GM15510 (cell line): ENCODE data around the gene INO80B.

Experiments
- POLR2A ChIP-seq: IDR thresholded peaks from 3 replicates; pipeline ENCODE4 v1.6.1; 2011; ENCODE audit warnings: borderline replicate concordance; ENCODE audit not compliant: insufficient read length; ENCODE audit errors: extremely low read depth

The INO80B gene

DNA sequence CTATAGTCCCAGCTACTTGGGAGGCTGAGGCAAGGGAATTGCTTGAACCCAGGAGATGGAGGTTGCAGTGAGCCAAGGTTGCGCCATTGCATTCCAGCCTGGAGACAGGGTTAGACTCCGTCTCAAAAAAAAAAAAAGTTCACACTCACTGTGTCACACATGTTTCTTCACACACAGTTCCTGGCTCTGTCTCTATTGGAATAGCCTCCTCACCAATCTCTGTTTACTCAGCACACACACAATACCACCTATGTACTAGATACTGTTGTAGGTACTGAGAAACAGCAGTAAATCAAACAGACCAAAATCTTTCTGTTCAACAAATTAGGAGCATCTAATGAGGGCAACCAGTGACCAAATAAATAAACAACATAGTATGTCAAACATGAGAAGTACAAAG is 31.3 kb downstream of the INO80B start:
- TF ChIP-seq POLR2A, result no peak

DNA sequence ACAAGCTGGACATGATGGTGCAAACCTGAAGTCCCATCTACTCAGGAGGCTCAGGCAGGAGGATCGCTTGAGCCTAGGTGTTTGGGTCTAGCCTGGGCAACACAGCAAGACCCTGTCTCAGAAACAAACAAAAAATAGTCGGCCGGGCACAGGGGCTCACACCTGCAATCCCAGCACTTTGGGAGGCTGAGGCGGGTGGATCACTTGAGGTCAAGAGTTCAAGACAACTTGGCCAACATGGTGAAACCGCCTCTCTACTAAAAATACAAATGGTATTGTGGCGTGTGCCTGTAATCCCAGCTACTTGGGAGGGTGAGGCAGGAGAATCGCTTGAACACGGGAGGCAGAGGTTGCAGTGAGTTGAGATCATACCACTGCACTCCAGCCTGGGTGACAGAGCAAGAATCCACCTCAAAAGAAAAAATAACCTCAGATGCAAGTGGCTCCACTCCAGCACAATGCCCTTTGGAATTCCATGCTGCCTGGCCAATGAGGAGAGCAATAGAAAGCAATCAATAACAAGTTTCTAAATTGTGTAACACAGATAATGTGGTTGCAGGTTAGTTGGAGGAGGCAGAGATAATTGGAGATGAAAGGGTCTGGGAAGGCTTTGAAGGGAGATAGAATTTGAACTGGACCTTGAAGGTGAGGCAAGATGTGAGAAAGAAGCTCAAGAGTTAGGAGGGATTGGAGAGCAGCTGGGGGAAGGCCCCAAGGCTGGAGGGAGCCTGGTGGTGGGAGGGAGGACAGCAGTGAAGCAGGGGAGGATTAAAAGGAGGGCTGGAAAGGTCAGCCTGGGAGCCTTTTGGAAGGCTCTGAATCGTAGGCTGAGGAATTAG is 34.0 kb downstream of the INO80B start:
- no peak for TF ChIP-seq POLR2A

GRCh38 chr2:74489906-74490305 is 35.0 kb downstream of the INO80B start:
- TF ChIP-seq POLR2A, result no peak

GRCh38 chr2:74491648-74492544 is 37.0 kb downstream of the INO80B start:
- TF ChIP-seq POLR2A, result no peak

GRCh38 chr2:74493546-74493945 is 38.7 kb downstream of the INO80B start:
- TF ChIP-seq POLR2A, result no peak

DNA sequence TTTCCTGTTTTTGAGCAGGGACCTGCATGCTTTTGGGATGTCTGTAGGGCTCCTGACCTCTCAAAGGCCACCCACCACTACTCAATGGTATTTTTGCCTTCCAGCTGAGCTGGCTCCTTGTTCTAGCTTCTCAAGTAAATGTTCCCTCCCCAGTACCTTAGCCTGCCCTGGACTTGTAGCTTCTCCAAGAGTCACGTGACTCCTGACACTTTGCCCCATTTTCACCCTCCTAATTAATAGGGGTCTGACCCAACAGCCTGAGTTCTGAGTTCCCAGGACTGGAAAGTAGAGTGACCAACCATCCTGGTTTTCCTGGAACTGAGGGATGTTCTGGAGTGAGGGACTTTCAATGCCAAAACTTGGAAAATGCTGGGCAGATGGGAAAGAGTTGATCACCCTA is 40.6 kb downstream of the INO80B start:
- no peak for TF ChIP-seq POLR2A

GRCh38 chr2:74496997-74497776 is 42.3 kb downstream of the INO80B start:
- TF ChIP-seq POLR2A, result no peak

DNA sequence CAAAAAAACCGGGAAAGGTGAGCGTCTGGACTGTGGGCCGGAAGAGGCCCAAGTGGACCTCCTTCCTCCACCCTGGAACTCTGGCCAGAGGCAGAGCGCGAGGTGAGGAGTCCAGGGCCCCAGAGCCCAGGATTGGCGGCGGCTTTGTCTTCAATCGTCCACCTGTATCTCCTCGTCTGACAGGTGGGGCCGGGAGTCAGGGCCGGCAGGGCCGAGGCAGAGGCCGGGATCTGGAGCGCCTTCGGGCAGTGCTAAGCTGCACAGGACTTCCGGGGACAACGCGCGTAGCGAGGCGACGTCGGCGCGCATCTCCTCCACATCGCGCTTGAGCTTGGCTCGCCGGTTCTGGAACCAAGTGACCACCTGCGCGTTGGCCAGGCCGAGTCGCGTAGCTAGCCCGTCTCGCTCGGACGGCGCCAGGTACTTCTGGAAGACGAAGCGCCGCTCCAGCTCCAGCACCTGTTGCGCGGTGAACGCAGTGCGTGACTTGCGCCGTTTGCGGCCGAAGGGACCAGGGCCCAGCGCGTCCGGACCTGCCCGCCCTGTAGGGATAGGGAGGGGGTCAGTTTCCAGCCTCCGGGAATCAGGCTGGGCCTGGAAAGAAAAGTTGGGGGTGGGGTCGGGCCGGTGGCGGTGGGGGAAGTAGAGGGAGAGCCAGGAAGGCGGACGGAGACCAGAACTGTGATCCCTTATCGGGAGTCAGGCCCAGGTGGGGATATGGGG is 43.1 kb downstream of the INO80B start:
- TF ChIP-seq POLR2A, result no peak

DNA sequence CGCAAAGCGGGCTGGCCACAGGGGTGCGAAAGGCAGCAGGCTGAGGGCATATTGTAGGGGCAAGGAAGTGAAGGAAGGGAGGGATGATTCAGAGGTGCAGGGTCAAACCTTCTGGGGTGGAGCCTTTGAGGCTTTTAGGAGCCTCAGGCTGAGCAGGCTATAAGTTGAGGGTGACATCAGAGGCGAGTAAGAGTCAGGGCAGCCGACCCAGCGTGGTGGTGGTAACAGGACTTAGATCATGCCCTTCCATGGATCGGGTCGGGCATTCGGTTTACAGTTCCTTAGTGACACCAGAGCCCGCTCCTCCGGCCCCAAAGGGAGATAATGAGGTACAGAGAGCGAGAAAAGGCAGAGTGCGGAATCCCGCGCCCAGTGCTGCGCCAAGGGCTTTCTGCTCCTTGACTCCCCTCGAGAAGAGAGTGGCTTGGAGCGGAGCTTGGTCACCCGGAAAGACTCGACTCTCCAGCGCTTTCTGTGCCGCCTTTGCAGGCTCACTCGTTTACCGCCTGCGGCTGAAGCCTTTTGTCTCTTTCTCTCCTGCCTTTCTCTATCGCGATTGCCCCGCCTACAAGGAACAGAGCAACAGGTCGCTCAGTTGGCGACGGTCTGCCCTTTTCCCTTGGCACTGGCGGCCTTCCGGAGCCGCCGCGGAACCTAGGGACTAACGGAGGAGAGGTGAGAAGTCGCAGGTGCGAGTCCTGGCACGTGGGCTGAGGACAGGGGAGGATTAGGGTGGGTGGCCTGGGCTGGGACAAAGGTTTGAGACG is 43.8 kb downstream of the INO80B start:
- no peak for TF ChIP-seq POLR2A

GRCh38 chr2:74499267-74499939 is 44.5 kb downstream of the INO80B start, which contains the start of gene LBX2:
Gene LBX2 (minus strand): TSS chr2:74499603. CDS start chr2:74499537, 66 bp downstream.
- TF ChIP-seq POLR2A, result no peak

- no peak for TF ChIP-seq POLR2A
These were observed 45.2 kb downstream of the INO80B start for GRCh38 chr2:74499940-74500577.

DNA sequence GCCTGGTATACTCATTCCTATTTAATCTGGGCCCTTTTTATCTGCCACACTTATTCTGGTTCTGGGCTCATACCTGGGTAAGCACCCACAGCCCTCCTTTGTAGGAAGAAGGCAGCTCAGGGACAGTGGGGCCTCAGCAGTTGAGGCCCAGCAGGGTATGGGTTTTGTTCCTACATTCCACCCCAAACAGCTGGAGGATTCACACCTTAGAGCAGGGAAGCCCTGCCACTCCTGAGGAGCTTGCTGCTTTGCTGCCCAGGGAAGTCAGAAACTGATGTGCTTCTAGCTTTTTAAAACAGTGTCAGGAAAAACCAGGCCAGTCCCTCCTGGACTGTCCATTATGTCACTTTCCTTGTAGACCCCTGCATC is 45.7 kb downstream of the INO80B start:
- no peak for TF ChIP-seq POLR2A
